Body of pancreas (tissue), 4 donors: ENCODE results near the gene RWDD1.

ENCODE experiments used
- CTCF ChIP-seq, 7 experiments: fragments of 450-650 bp in 4 of 7; fragments of 200-600 bp in 3 of 7; sonication (generic) in 3 of 7; IDR thresholded peaks; one replicate each; pipeline ENCODE4 v1.5.1; 2016 to 2019; ENCODE audit warnings: antibody characterized with exemption in 7 of 7
- POLR2A ChIP-seq, 3 donors: fragments of 450-650 bp; IDR thresholded peaks; one replicate each; pipeline ENCODE4 v1.6.1; 2016; ENCODE audit warnings: antibody characterized with exemption in 3 of 3, mild to moderate bottlenecking in 2 of 3

- TF ChIP-seq CTCF (IDR thresholded peaks at IDR 0.05): no peak
- no peak for TF ChIP-seq POLR2A (IDR thresholded peaks at IDR 0.05)
These were observed 17.9 kb upstream of the RWDD1 start, which contains the start of gene CALHM4 for GRCh38 chr6:116553451-116553850.
